WTC11 (cell line): Measurements from ENCODE around the gene RNASEH2C.

Experiments used
- ATF1 ChIP-seq: sonication (generic); formaldehyde crosslinking; IDR thresholded peaks from 2 replicates; pipeline ENCODE4 v1.8.1; 2023; ENCODE audit warnings: mild to moderate bottlenecking, moderate library complexity, missing genetic modification reagents
- ETV6 ChIP-seq: sonication (generic); formaldehyde crosslinking; IDR thresholded peaks from 2 replicates; pipeline ENCODE4 v1.8.1; 2022; ENCODE audit warnings: mild to moderate bottlenecking, missing genetic modification reagents
- MAX ChIP-seq: sonication (generic); formaldehyde crosslinking; IDR thresholded peaks from 2 replicates; pipeline ENCODE4 v1.8.0; 2022; ENCODE audit warnings: mild to moderate bottlenecking, missing genetic modification reagents
- RORB ChIP-seq: fragments of 250-450 bp; sonication (Bioruptor Pico); IDR thresholded peaks from 2 replicates; pipeline ENCODE4 v1.9.0; 2021; ENCODE audit warnings: mild to moderate bottlenecking
- SP1 ChIP-seq: sonication (generic); formaldehyde crosslinking; conservative IDR thresholded peaks from 2 replicates; pipeline ENCODE4 v1.8.1; 2022; ENCODE audit warnings: missing genetic modification reagents
- TCF7 ChIP-seq: sonication (generic); formaldehyde crosslinking; IDR thresholded peaks from 2 replicates; pipeline ENCODE4 v1.8.0; 2022; ENCODE audit warnings: mild to moderate bottlenecking, low read depth, missing genetic modification reagents, moderate library complexity
- TF ChIP-seq, protein P1 (sequence below): fragments of 200-600 bp; IDR thresholded peaks from 2 replicates; pipeline ENCODE4 v1.8.0; 2022; ENCODE audit warnings: antibody characterized with exemption
- TF ChIP-seq, protein P2 (sequence below): fragments of 250-450 bp; sonication (Bioruptor Pico); conservative IDR thresholded peaks from 2 replicates; pipeline ENCODE4 v1.9.0; 2021; ENCODE audit warnings: mild to moderate bottlenecking
- TF ChIP-seq, protein P3 (sequence below): sonication (generic); formaldehyde crosslinking; conservative IDR thresholded peaks from 2 replicates; pipeline ENCODE4 v1.8.1; 2022; ENCODE audit warnings: mild to moderate bottlenecking, missing genetic modification reagents
- TF ChIP-seq, protein P4 (sequence below): sonication (generic); formaldehyde crosslinking; IDR thresholded peaks from 2 replicates; pipeline ENCODE4 v1.8.0; 2022; ENCODE audit warnings: mild to moderate bottlenecking, missing genetic modification reagents

GRCh38 chr11:65745049-65745448, 24.5 kb upstream of the RNASEH2C start:
- TF ChIP-seq, protein P1, sequence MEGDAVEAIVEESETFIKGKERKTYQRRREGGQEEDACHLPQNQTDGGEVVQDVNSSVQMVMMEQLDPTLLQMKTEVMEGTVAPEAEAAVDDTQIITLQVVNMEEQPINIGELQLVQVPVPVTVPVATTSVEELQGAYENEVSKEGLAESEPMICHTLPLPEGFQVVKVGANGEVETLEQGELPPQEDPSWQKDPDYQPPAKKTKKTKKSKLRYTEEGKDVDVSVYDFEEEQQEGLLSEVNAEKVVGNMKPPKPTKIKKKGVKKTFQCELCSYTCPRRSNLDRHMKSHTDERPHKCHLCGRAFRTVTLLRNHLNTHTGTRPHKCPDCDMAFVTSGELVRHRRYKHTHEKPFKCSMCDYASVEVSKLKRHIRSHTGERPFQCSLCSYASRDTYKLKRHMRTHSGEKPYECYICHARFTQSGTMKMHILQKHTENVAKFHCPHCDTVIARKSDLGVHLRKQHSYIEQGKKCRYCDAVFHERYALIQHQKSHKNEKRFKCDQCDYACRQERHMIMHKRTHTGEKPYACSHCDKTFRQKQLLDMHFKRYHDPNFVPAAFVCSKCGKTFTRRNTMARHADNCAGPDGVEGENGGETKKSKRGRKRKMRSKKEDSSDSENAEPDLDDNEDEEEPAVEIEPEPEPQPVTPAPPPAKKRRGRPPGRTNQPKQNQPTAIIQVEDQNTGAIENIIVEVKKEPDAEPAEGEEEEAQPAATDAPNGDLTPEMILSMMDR = no peak
- no peak for TF ChIP-seq MAX
- TF ChIP-seq RORB (CRISPR knock-in tag) = no peak
- TF ChIP-seq SP1 = no peak
- TF ChIP-seq, protein P2, sequence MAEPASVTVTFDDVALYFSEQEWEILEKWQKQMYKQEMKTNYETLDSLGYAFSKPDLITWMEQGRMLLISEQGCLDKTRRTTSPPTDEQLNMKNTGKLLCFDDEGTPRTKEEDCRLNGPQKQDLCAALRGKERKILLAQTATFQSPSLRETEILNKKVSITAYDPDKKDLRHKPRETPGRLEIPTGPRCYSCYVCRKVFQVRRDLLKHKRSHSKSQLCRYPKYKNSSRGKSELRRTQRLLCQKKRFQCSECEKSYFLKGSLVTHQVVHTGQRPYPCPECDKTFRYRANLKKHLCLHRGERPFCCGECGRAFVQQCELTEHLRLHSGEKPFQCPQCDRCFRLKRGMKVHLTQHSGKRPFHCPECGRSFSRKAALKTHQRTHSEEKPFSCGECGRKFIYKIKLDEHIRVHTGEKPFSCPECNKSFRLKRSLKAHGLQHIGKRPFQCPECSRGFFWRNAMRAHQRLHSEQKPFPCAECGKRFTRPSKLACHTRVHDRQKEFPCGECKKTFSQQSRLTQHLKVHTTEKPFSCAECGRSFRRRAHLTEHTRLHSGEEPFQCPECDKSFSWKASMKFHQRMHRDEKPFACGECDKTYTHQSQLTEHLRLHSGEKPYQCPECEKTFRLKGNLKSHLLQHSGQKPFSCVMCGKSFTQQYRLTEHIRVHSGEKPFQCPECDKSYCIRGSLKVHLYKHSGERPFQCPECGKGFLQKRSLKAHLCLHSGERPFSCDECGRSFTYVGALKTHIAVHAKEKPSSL (CRISPR knock-in tag) = no peak
- TF ChIP-seq, protein P3, sequence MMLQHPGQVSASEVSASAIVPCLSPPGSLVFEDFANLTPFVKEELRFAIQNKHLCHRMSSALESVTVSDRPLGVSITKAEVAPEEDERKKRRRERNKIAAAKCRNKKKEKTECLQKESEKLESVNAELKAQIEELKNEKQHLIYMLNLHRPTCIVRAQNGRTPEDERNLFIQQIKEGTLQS (CRISPR knock-in tag) = no peak
- TF ChIP-seq, protein P4, sequence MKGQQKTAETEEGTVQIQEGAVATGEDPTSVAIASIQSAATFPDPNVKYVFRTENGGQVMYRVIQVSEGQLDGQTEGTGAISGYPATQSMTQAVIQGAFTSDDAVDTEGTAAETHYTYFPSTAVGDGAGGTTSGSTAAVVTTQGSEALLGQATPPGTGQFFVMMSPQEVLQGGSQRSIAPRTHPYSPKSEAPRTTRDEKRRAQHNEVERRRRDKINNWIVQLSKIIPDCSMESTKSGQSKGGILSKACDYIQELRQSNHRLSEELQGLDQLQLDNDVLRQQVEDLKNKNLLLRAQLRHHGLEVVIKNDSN (CRISPR knock-in tag) = no peak
- TF ChIP-seq ATF1 (CRISPR knock-in tag) = no peak
- TF ChIP-seq TCF7 = no peak
- TF ChIP-seq ETV6 = no peak
